K562 (cell line): ENCODE results near the gene MVD. TPM values are rescaled to one million over a fixed set of nuclear protein-coding genes. Genes with fewer than 3 reads are reported as not detected.

Source experiments
- CBX8 ChIP-seq: fragments of 200-600 bp; sonication (generic); IDR thresholded peaks from 2 replicates; pipeline ENCODE4 v1.6.1; 2012; ENCODE audit warnings: borderline replicate concordance, mixed run types, low read depth, mild to moderate bottlenecking, moderate library complexity, mixed read lengths, low read length, control low read depth, inconsistent platforms; ENCODE audit not compliant: poor library complexity, severe bottlenecking; ENCODE audit errors: extremely low read depth
- E2F5 ChIP-seq: sonication (generic); formaldehyde crosslinking; IDR thresholded peaks from 2 replicates; pipeline ENCODE4 v1.8.0; 2022; ENCODE audit warnings: mild to moderate bottlenecking, missing genetic modification reagents
- FOXO4 ChIP-seq: fragments of 450-650 bp; formaldehyde crosslinking; IDR thresholded peaks from 2 replicates; pipeline ENCODE4 v1.4.0; 2020; ENCODE audit warnings: mild to moderate bottlenecking, moderate library complexity
- HDGF ChIP-seq: fragments of 450-650 bp; IDR thresholded peaks from 2 replicates; pipeline ENCODE4 v1.6.1; 2016
- NCOA2 ChIP-seq, 2 experiments: fragments of 450-650 bp; IDR thresholded peaks; 2 replicates each; pipeline ENCODE4 v1.6.1; 2018; ENCODE audit warnings: mild to moderate bottlenecking in 2 of 2, moderate library complexity in 1 of 2; ENCODE audit not compliant: partially characterized antibody in 2 of 2
- NFATC3 ChIP-seq: fragments of 450-650 bp; IDR thresholded peaks from 2 replicates; pipeline ENCODE4 v1.6.1; 2017; ENCODE audit warnings: mild to moderate bottlenecking
- NFIX ChIP-seq: fragments of 250-450 bp; sonication (Bioruptor Pico); IDR thresholded peaks from 2 replicates; pipeline ENCODE4 v1.4.0; 2020; ENCODE audit warnings: low read depth, mild to moderate bottlenecking, moderate library complexity
- PRDM10 ChIP-seq: fragments of 450-650 bp; IDR thresholded peaks from 2 replicates; pipeline ENCODE4 v1.6.1; 2018; ENCODE audit not compliant: partially characterized antibody
- SMAD3 ChIP-seq: fragments of 450-650 bp; formaldehyde crosslinking; conservative IDR thresholded peaks from 2 replicates; pipeline ENCODE4 v1.4.0; 2020; ENCODE audit warnings: mild to moderate bottlenecking
- TCF3 ChIP-seq: sonication (generic); formaldehyde crosslinking; IDR thresholded peaks from 2 replicates; pipeline ENCODE4 v1.4.0; 2020; ENCODE audit warnings: mild to moderate bottlenecking, missing genetic modification reagents
- TCFL5 ChIP-seq: fragments of 250-450 bp; sonication (Bioruptor Pico); conservative IDR thresholded peaks from 2 replicates; pipeline ENCODE4 v1.6.1; 2021; ENCODE audit warnings: mild to moderate bottlenecking, moderate library complexity, matching md5 sums
- UBTF ChIP-seq, 2 experiments: IDR thresholded peaks; 2 replicates each; pipeline ENCODE4 v1.6.1; 2012; ENCODE audit warnings: improper control_type of control experiment in 2 of 2, low read depth in 2 of 2, low read length in 2 of 2, borderline replicate concordance in 1 of 2
- ZNF143 ChIP-seq: sonication (generic); formaldehyde crosslinking; IDR thresholded peaks from 2 replicates; pipeline ENCODE4 v1.9.0; 2022; ENCODE audit warnings: mild to moderate bottlenecking, missing genetic modification reagents
- ZNF184 ChIP-seq: sonication (generic); formaldehyde crosslinking; IDR thresholded peaks from 2 replicates; pipeline ENCODE4 v1.5.0; 2020; ENCODE audit warnings: missing genetic modification reagents
- ZNF282 ChIP-seq: sonication (generic); formaldehyde crosslinking; IDR thresholded peaks from 2 replicates; pipeline ENCODE4 v1.8.1; 2023; ENCODE audit warnings: missing genetic modification reagents
- ZNF41 ChIP-seq: fragments of 250-450 bp; sonication (Bioruptor Pico); conservative IDR thresholded peaks from 2 replicates; pipeline ENCODE4 v1.4.0; 2020; ENCODE audit warnings: mild to moderate bottlenecking
- polyA plus RNA-seq, 8 experiments: library from polyadenylated mRNA; depleted of rRNA in 4 of 8; stranded (reverse) in 5 of 8; unstranded in 3 of 8; fragments of >200 nt; fragmentation: Nextera tagmentation in 2 of 8; fragmentation: Illumina TruSeq in 1 of 8; extraction: Ambion mirVana in 2 of 8; extraction: Trizol in 1 of 8; gene quantifications; 2 replicates each; pipeline versions ENCODE4 v1.2.1 to v1.2.3, GENCODE V29; 2011 to 2014; ENCODE audit warnings: inconsistent platforms in 1 of 8, missing spikeins in 1 of 8
- total RNA-seq, 7 experiments: library from RNA; depleted of rRNA in 6 of 7; stranded (reverse); fragments of >200 nt in 6 of 7; fragmentation: Illumina TruSeq in 2 of 7; extraction: Trizol in 2 of 7; gene quantifications; 2 replicates each; pipeline versions ENCODE4 v1.2.1 to v1.2.3, GENCODE V29; 2011 to 2021; ENCODE audit warnings: low replicate concordance in 1 of 7
- TF ChIP-seq, protein P1 (sequence below): sonication (generic); formaldehyde crosslinking; IDR thresholded peaks from 2 replicates; pipeline ENCODE4 v1.8.1; 2023; ENCODE audit warnings: mild to moderate bottlenecking, missing genetic modification reagents

MVD gene
- total and polyA plus RNA-seq, 9 of the 15 experiments (the other 6 are each of a cell fraction or from before 2014, with no cell fraction given), result 12.2 to 141 (median 45.3) TPM

DNA sequence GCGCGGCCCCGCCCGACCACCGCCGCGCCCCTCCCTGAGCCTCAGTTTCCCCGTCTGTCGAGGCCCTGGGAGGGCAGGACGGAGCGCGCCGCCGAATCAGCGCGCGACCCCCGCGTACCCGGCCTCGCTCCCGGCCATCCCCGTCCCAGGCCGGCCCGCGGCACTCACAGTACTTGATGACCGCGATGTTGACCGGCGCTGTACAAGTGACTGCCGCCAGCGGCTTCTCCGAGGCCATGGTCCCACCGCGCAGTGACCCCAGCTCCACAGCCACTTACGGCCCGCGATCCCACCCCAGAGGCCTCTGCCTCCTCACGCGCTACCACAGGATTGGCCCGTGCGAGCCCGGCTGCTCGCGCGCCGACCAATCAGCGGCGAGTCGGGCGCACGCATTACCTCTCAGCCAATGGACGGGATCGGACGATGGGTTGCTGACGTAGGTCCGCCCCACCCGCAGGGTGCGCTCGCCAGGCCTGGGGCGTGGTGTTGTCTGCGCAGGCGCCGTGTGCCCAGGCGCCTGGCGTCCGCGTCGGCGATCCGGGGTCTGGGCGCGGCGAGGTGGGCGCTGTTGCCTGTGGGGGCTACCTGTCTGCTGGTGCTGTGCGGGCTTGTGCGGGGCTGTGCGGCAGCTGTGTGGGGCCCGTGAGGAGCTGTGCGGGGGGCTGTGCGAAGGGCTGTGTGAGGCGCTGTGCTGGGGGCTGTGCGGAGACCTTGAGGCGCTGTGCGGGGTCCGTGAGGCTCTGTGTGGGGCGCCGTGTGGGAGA, at the start of gene MVD (continued):
- TF ChIP-seq TCFL5 (no peak), ZNF282 (CRISPR knock-in tag) (peak; percentile 66; the same call in 1 of the 2 replicates), UBTF (IDR thresholded peaks at IDR 0.05; ENCODE audit: borderline replicate concordance in 1 of 2, low read depth in 2 of 2, low read length in 2 of 2) (peak; percentile 25 to 66; a peak in 3 of 4 replicates), NCOA2 (IDR thresholded peaks at IDR 0.05; ENCODE audit: partially characterized antibody in 2 of 2) (no peak), ZNF143 (CRISPR knock-in tag) (no peak), PRDM10 (peak; percentile 50), E2F5 (CRISPR knock-in tag) (peak; percentile 82), CBX8 (no peak), NFATC3 (no peak), ZNF41 (CRISPR knock-in tag) (no peak), TCF3 (no peak; the same call in 1 of the 2 replicates), FOXO4 (no peak), SMAD3 (CRISPR knock-in tag) (no peak), HDGF (no peak), ZNF184 (CRISPR knock-in tag) (no peak), NFIX (no peak)
- TF ChIP-seq, protein P1, sequence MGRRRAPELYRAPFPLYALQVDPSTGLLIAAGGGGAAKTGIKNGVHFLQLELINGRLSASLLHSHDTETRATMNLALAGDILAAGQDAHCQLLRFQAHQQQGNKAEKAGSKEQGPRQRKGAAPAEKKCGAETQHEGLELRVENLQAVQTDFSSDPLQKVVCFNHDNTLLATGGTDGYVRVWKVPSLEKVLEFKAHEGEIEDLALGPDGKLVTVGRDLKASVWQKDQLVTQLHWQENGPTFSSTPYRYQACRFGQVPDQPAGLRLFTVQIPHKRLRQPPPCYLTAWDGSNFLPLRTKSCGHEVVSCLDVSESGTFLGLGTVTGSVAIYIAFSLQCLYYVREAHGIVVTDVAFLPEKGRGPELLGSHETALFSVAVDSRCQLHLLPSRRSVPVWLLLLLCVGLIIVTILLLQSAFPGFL (CRISPR knock-in tag), result no peak
